GM23338 (cell line): ENCODE measurements around the gene SPNS1.

ENCODE experiments used
- CREB1 ChIP-seq: fragments of 250-450 bp; sonication (Bioruptor Pico); IDR thresholded peaks from 2 replicates; pipeline ENCODE4 v1.5.0; 2020; ENCODE audit warnings: low read depth, mild to moderate bottlenecking, moderate library complexity
- ETS1 ChIP-seq: IDR thresholded peaks from 2 replicates; pipeline ENCODE4 v1.6.1; 2016; ENCODE audit warnings: antibody characterized with exemption
- EZH2 ChIP-seq: fragments of 200-600 bp; sonication (generic); IDR thresholded peaks from one replicate; pipeline ENCODE4 v1.8.0; 2017; ENCODE audit warnings: antibody characterized with exemption, mild to moderate bottlenecking, low read depth; ENCODE audit not compliant: unreplicated experiment
- EZH2phosphoT487 ChIP-seq: fragments of 200-600 bp; sonication (generic); IDR thresholded peaks from one replicate; pipeline ENCODE4 v1.8.1; 2018; ENCODE audit warnings: antibody characterized with exemption; ENCODE audit not compliant: unreplicated experiment
- JUNB ChIP-seq: IDR thresholded peaks from one replicate; pipeline ENCODE4 v1.6.1; 2016; ENCODE audit warnings: antibody characterized with exemption; ENCODE audit not compliant: unreplicated experiment
- POLR2AphosphoS5 ChIP-seq: IDR thresholded peaks from 2 replicates; pipeline ENCODE4 v1.6.1; 2016; ENCODE audit warnings: antibody characterized with exemption, low read depth
- REST ChIP-seq: IDR thresholded peaks from one replicate; pipeline ENCODE4 v1.6.1; 2018; ENCODE audit warnings: antibody characterized with exemption; ENCODE audit not compliant: unreplicated experiment
- STAT1 ChIP-seq: IDR thresholded peaks from one replicate; pipeline ENCODE4 v1.6.1; 2016; ENCODE audit warnings: antibody characterized with exemption; ENCODE audit not compliant: unreplicated experiment
- ZNF114 ChIP-seq: fragments of 250-450 bp; sonication (Bioruptor Pico); IDR thresholded peaks from 2 replicates; pipeline ENCODE4 v1.5.0; 2020; ENCODE audit warnings: mild to moderate bottlenecking, moderate library complexity
- ZNF331 ChIP-seq: fragments of 250-450 bp; sonication (Bioruptor Pico); IDR thresholded peaks from 2 replicates; pipeline ENCODE4 v1.5.0; 2020; ENCODE audit warnings: low read depth, mild to moderate bottlenecking, moderate library complexity
- TF ChIP-seq, protein P1 (sequence below), 2 experiments: fragments of 200-600 bp in 1 of 2; sonication (generic) in 1 of 2; conservative IDR thresholded peaks; 2 replicates each; pipeline versions ENCODE4 v1.5.1 to v1.6.1; 2016 to 2017; ENCODE audit warnings: antibody characterized with exemption in 2 of 2, low read depth in 2 of 2, mild to moderate bottlenecking in 2 of 2, moderate library complexity in 1 of 2
- TF ChIP-seq, protein P2 (sequence below): fragments of 250-450 bp; sonication (Bioruptor Pico); IDR thresholded peaks from 2 replicates; pipeline ENCODE4 v1.5.0; 2020; ENCODE audit warnings: mild to moderate bottlenecking, moderate library complexity

DNA sequence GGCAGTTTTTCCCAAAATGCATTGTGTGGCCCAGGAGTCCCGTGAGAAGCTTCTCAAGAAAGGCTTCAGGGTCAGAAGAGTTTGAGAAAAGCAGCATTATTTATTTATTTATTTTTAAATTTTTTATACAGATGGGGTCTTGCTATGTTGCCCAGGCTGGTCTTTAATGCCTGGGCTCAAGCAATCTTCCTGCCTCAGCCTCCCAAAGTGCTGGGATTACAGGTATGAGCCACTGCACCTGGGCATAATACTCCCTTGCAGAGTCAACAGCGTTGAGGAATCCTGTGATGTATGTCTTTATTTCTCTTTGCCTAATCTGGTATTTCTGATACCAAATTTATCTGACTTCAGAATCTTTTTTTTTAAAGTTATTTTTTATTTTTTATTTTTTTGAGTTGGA, 25.4 kb downstream of the SPNS1 start:
- TF ChIP-seq, protein P1, sequence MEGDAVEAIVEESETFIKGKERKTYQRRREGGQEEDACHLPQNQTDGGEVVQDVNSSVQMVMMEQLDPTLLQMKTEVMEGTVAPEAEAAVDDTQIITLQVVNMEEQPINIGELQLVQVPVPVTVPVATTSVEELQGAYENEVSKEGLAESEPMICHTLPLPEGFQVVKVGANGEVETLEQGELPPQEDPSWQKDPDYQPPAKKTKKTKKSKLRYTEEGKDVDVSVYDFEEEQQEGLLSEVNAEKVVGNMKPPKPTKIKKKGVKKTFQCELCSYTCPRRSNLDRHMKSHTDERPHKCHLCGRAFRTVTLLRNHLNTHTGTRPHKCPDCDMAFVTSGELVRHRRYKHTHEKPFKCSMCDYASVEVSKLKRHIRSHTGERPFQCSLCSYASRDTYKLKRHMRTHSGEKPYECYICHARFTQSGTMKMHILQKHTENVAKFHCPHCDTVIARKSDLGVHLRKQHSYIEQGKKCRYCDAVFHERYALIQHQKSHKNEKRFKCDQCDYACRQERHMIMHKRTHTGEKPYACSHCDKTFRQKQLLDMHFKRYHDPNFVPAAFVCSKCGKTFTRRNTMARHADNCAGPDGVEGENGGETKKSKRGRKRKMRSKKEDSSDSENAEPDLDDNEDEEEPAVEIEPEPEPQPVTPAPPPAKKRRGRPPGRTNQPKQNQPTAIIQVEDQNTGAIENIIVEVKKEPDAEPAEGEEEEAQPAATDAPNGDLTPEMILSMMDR (conservative IDR thresholded peaks at IDR 0.05; ENCODE audit: low read depth in 2 of 2) = no peak
- TF ChIP-seq ZNF114 (CRISPR knock-in tag) (no peak), REST (no peak), EZH2 (no peak), POLR2AphosphoS5 (no peak), EZH2phosphoT487 (no peak), CREB1 (CRISPR knock-in tag) (no peak), ETS1 (no peak), JUNB (no peak), STAT1 (no peak), ZNF331 (CRISPR knock-in tag) (no peak)
- TF ChIP-seq, protein P2, sequence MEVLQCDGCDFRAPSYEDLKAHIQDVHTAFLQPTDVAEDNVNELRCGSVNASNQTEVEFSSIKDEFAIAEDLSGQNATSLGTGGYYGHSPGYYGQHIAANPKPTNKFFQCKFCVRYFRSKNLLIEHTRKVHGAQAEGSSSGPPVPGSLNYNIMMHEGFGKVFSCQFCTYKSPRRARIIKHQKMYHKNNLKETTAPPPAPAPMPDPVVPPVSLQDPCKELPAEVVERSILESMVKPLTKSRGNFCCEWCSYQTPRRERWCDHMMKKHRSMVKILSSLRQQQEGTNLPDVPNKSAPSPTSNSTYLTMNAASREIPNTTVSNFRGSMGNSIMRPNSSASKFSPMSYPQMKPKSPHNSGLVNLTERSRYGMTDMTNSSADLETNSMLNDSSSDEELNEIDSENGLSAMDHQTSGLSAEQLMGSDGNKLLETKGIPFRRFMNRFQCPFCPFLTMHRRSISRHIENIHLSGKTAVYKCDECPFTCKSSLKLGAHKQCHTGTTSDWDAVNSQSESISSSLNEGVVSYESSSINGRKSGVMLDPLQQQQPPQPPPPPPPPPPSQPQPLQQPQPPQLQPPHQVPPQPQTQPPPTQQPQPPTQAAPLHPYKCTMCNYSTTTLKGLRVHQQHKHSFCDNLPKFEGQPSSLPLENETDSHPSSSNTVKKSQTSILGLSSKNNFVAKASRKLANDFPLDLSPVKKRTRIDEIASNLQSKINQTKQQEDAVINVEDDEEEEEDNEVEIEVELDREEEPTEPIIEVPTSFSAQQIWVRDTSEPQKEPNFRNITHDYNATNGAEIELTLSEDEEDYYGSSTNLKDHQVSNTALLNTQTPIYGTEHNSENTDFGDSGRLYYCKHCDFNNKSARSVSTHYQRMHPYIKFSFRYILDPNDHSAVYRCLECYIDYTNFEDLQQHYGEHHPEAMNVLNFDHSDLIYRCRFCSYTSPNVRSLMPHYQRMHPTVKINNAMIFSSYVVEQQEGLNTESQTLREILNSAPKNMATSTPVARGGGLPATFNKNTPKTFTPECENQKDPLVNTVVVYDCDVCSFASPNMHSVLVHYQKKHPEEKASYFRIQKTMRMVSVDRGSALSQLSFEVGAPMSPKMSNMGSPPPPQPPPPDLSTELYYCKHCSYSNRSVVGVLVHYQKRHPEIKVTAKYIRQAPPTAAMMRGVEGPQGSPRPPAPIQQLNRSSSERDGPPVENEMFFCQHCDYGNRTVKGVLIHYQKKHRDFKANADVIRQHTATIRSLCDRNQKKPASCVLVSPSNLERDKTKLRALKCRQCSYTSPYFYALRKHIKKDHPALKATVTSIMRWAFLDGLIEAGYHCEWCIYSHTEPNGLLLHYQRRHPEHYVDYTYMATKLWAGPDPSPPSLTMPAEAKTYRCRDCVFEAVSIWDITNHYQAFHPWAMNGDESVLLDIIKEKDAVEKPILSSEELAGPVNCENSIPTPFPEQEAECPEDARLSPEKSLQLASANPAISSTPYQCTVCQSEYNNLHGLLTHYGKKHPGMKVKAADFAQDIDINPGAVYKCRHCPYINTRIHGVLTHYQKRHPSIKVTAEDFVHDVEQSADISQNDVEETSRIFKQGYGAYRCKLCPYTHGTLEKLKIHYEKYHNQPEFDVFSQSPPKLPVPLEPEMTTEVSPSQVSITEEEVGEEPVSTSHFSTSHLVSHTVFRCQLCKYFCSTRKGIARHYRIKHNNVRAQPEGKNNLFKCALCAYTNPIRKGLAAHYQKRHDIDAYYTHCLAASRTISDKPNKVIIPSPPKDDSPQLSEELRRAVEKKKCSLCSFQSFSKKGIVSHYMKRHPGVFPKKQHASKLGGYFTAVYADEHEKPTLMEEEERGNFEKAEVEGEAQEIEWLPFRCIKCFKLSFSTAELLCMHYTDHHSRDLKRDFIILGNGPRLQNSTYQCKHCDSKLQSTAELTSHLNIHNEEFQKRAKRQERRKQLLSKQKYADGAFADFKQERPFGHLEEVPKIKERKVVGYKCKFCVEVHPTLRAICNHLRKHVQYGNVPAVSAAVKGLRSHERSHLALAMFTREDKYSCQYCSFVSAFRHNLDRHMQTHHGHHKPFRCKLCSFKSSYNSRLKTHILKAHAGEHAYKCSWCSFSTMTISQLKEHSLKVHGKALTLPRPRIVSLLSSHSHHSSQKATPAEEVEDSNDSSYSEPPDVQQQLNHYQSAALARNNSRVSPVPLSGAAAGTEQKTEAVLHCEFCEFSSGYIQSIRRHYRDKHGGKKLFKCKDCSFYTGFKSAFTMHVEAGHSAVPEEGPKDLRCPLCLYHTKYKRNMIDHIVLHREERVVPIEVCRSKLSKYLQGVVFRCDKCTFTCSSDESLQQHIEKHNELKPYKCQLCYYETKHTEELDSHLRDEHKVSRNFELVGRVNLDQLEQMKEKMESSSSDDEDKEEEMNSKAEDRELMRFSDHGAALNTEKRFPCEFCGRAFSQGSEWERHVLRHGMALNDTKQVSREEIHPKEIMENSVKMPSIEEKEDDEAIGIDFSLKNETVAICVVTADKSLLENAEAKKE (CRISPR knock-in tag) = no peak
